ENCODE measurements around the gene MAP2K6.

The MAP2K6 gene

GRCh38 chr17:69495787-69496186, 81.3 kb downstream of the MAP2K6 start:
- Histone ChIP-seq H3K27ac (no peak overlapping the region), H3K36me3 (no peaks in the 10 kb centered on the region), H3K4me3 (ENCODE audit: low read depth in 1 of 2, low read length in 1 of 2) (no peak overlapping the region), H3K9me3 (no peaks in the 10 kb centered on the region), H3K27me3 (no peaks in the 10 kb centered on the region), H3K4me1 (ENCODE audit: control insufficient read depth in 1 of 2, insufficient read depth in 1 of 2, low read depth in 1 of 2, low read length in 1 of 2) (peaks cover 2 to 3% of the 10 kb centered on the region in 2 experiments)
- TF ChIP-seq CTCF (IDR thresholded peaks at IDR 0.05), result no peak

GRCh38 chr17:69497161-69497560, 82.7 kb downstream of the MAP2K6 start:
- Histone ChIP-seq H3K9me3 (no peaks in the 10 kb centered on the region), H3K27ac (no peak overlapping the region), H3K4me3 (ENCODE audit: low read depth in 1 of 2, low read length in 1 of 2) (no peak overlapping the region), H3K27me3 (no peaks in the 10 kb centered on the region), H3K36me3 (no peaks in the 10 kb centered on the region), H3K4me1 (ENCODE audit: control insufficient read depth in 1 of 2, insufficient read depth in 1 of 2, low read depth in 1 of 2, low read length in 1 of 2) (peaks cover 14 to 17% of the 10 kb centered on the region in 2 experiments)
- TF ChIP-seq CTCF (IDR thresholded peaks at IDR 0.05), result no peak

GRCh38 chr17:69499318-69499717, 84.8 kb downstream of the MAP2K6 start:
- Histone ChIP-seq H3K36me3 (no peaks in the 10 kb centered on the region), H3K9me3 (no peaks in the 10 kb centered on the region), H3K4me1 (ENCODE audit: control insufficient read depth in 1 of 2, insufficient read depth in 1 of 2, low read depth in 1 of 2, low read length in 1 of 2) (peaks cover 25 to 34% of the 10 kb centered on the region in 2 experiments), H3K27ac (no peak overlapping the region), H3K27me3 (no peaks in the 10 kb centered on the region), H3K4me3 (ENCODE audit: low read depth in 1 of 2, low read length in 1 of 2) (no peak overlapping the region)
- no peak for TF ChIP-seq CTCF (IDR thresholded peaks at IDR 0.05)

GRCh38 chr17:69500911-69501429, 86.5 kb downstream of the MAP2K6 start:
- peaks cover 6% of the 10 kb centered on the region for H3K36me3 ChIP-seq
- no peak overlapping the region for H3K4me3 ChIP-seq (ENCODE audit: low read depth in 1 of 2, low read length in 1 of 2)
- no peaks in the 10 kb centered on the region for H3K9me3 ChIP-seq
- no peak for TF ChIP-seq CTCF (IDR thresholded peaks at IDR 0.05)
- peak overlapping the region; percentile 82 for H3K27ac ChIP-seq
- H3K4me1 ChIP-seq (ENCODE audit: control insufficient read depth in 1 of 2, insufficient read depth in 1 of 2, low read depth in 1 of 2, low read length in 1 of 2), result peaks cover 29 to 38% of the 10 kb centered on the region in 2 experiments
- H3K27me3 ChIP-seq, result no peaks in the 10 kb centered on the region

- TF ChIP-seq CTCF (IDR thresholded peaks at IDR 0.05), result no peak
Observed at GRCh38 chr17:69501591-69502468, 87.3 kb downstream of the MAP2K6 start.

More at GRCh38 chr17:69501591-69502468, 87.3 kb downstream of the MAP2K6 start:
- Histone ChIP-seq H3K27ac (peak overlapping the region; percentile 82), H3K4me1 (ENCODE audit: control insufficient read depth in 1 of 2, insufficient read depth in 1 of 2, low read depth in 1 of 2, low read length in 1 of 2) (peaks cover 29 to 43% of the 10 kb centered on the region in 2 experiments), H3K36me3 (peaks cover 15% of the 10 kb centered on the region), H3K27me3 (no peaks in the 10 kb centered on the region), H3K4me3 (ENCODE audit: low read depth in 1 of 2, low read length in 1 of 2) (peak overlapping the region; percentile 63 to 84), H3K9me3 (no peaks in the 10 kb centered on the region)

Measured in neutrophil (primary cell).